NCI-H82 treated with DMSO at 0.1 percent for 48 hours (cell line): ENCODE measurements around the gene LRRC49.
A peak's percentile ranks its signal among the peaks of the same experiment; 100 is the strongest.
"Not testable (repeated sequence)": the region's sequence is repeated elsewhere in the genome, so short reads cannot be mapped to it uniquely, and the experiment has no call there.

Experiments used
- DNase-seq: peaks from one replicate; lab custom pipeline; 2025; ENCODE audit not compliant: unreplicated experiment; lab: John Stamatoyannopoulos, UW

The LRRC49 gene

GRCh38 chr15:70892002-70892911 lies at the start of gene LRRC49, which contains the start of gene THAP10:
Gene LRRC49, plus strand, starts transcription at chr15:70892826. Its CDS starts 69 bp downstream, at chr15:70892895.
Gene THAP10, minus strand, starts transcription at chr15:70892433. Its CDS starts 161 bp downstream, at chr15:70892272.
- peak; percentile 79 for DNase-seq

- no peak for DNase-seq
These were observed 46.8 kb upstream of the LRRC49 start for GRCh38 chr15:70845602-70846360.

- DNase-seq, result no peak
These were observed 40.7 kb upstream of the LRRC49 start for GRCh38 chr15:70851889-70852288.

GRCh38 chr15:70852501-70853317 lies 39.9 kb upstream of the LRRC49 start:
- no peak for DNase-seq

- no peak for DNase-seq
These were observed 39.2 kb upstream of the LRRC49 start for GRCh38 chr15:70853318-70853972.

GRCh38 chr15:70853973-70854665 lies 38.5 kb upstream of the LRRC49 start, which contains the start of gene LARP6:
Gene LARP6, minus strand, starts transcription at chr15:70854157. Its CDS starts 69 bp downstream, at chr15:70854088.
- DNase-seq, result no peak

GRCh38 chr15:70854666-70854976 lies 38.0 kb upstream of the LRRC49 start:
- no peak for DNase-seq

- no peak for DNase-seq
These were observed 36.9 kb upstream of the LRRC49 start for GRCh38 chr15:70855764-70856163.

GRCh38 chr15:70856177-70856883 lies 36.3 kb upstream of the LRRC49 start:
- DNase-seq, result no peak

- no peak for DNase-seq
These were observed 35.6 kb upstream of the LRRC49 start for GRCh38 chr15:70856884-70857561.

- DNase-seq, result no peak
These were observed 34.9 kb upstream of the LRRC49 start for GRCh38 chr15:70857562-70858285.

GRCh38 chr15:70858614-70859321 lies 33.9 kb upstream of the LRRC49 start:
- DNase-seq, result not testable (repeated sequence)

GRCh38 chr15:70859322-70859908 lies 33.2 kb upstream of the LRRC49 start:
- DNase-seq, result no peak

- DNase-seq, result no peak
These were observed 32.6 kb upstream of the LRRC49 start for GRCh38 chr15:70859998-70860397.

- no peak for DNase-seq
These were observed 29.0 kb upstream of the LRRC49 start for GRCh38 chr15:70863450-70864218.

GRCh38 chr15:70866982-70867641 lies 25.5 kb upstream of the LRRC49 start:
- no peak for DNase-seq
